Liver (tissue), 3 donors: ENCODE measurements around the gene FBXW7.

Experiments
- CTCF ChIP-seq: fragments of 150-350 bp; IDR thresholded peaks from 2 replicates; pipeline ENCODE4 v1.5.1; 2017; ENCODE audit warnings: improper control_type of control experiment, low read depth, low read length; ENCODE audit not compliant: missing input control
- FOXA1 ChIP-seq: IDR thresholded peaks from 2 replicates; pipeline ENCODE4 v1.6.1; 2016; ENCODE audit warnings: antibody characterized with exemption
- GABPA ChIP-seq, 2 donors: IDR thresholded peaks in 1 of 2; conservative IDR thresholded peaks in 1 of 2; 2 replicates each; pipeline ENCODE4 v1.6.1; 2016; ENCODE audit warnings: antibody characterized with exemption in 2 of 2, mild to moderate bottlenecking in 1 of 2, moderate library complexity in 1 of 2
- JUND ChIP-seq, 2 donors: IDR thresholded peaks; 2 replicates each; pipeline ENCODE4 v1.6.1; 2016; ENCODE audit warnings: antibody characterized with exemption in 2 of 2
- NR2F2 ChIP-seq: IDR thresholded peaks from 2 replicates; pipeline ENCODE4 v1.6.1; 2016; ENCODE audit warnings: antibody characterized with exemption
- RAD21 ChIP-seq, 2 donors: IDR thresholded peaks; 2 replicates each; pipeline ENCODE4 v1.6.1; 2016; ENCODE audit warnings: antibody characterized with exemption in 2 of 2, mild to moderate bottlenecking in 2 of 2
- REST ChIP-seq: IDR thresholded peaks from 2 replicates; pipeline ENCODE4 v1.6.1; 2016; ENCODE audit warnings: antibody characterized with exemption, mild to moderate bottlenecking
- RXRA ChIP-seq, 2 donors: IDR thresholded peaks; 2 replicates each; pipeline ENCODE4 v1.6.1; 2017 to 2018; ENCODE audit warnings: antibody characterized with exemption in 2 of 2, mild to moderate bottlenecking in 1 of 2
- SP1 ChIP-seq: IDR thresholded peaks from 2 replicates; pipeline ENCODE4 v1.6.1; 2018; ENCODE audit warnings: antibody characterized with exemption, mild to moderate bottlenecking
- TAF1 ChIP-seq: conservative IDR thresholded peaks from 2 replicates; pipeline ENCODE4 v1.6.1; 2016; ENCODE audit warnings: antibody characterized with exemption, mild to moderate bottlenecking
- YY1 ChIP-seq: IDR thresholded peaks from 2 replicates; pipeline ENCODE4 v1.6.1; 2016; ENCODE audit warnings: antibody characterized with exemption, mild to moderate bottlenecking
- TF ChIP-seq, protein P1 (sequence below): IDR thresholded peaks from 2 replicates; pipeline ENCODE4 v1.6.1; 2016; ENCODE audit warnings: antibody characterized with exemption
- TF ChIP-seq, protein P2 (sequence below): IDR thresholded peaks from 2 replicates; pipeline ENCODE4 v1.6.1; 2016; ENCODE audit warnings: antibody characterized with exemption
- donor health status: healthy.
- donor health status: healthy.

DNA sequence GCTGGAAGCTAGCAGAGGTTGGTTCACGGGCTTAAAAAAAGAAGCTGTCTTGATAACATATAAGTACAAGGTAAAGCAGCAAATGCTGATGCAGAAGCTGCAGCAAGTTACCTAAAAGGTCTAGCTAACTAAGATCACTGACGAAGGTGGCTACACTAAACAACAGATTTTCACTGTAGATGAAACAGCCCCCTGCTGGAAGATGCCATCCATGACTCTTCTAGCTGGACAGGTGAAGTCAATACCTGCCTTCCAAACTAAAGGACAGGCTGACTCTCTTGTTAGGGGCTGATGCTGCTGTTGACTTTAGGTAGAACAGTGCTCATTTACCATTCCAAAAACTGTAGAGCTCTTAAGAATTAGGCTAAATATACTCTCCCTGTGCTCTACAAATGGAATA is 99.5 kb downstream of the FBXW7 start:
- no peak for TF ChIP-seq CTCF
- no peak for TF ChIP-seq YY1
- TF ChIP-seq RAD21 (IDR thresholded peaks at IDR 0.05), result no peak
- TF ChIP-seq, protein P1, sequence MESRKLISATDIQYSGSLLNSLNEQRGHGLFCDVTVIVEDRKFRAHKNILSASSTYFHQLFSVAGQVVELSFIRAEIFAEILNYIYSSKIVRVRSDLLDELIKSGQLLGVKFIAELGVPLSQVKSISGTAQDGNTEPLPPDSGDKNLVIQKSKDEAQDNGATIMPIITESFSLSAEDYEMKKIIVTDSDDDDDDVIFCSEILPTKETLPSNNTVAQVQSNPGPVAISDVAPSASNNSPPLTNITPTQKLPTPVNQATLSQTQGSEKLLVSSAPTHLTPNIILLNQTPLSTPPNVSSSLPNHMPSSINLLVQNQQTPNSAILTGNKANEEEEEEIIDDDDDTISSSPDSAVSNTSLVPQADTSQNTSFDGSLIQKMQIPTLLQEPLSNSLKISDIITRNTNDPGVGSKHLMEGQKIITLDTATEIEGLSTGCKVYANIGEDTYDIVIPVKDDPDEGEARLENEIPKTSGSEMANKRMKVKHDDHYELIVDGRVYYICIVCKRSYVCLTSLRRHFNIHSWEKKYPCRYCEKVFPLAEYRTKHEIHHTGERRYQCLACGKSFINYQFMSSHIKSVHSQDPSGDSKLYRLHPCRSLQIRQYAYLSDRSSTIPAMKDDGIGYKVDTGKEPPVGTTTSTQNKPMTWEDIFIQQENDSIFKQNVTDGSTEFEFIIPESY, result no peak
- TF ChIP-seq JUND (IDR thresholded peaks at IDR 0.05), result no peak
- TF ChIP-seq SP1, result no peak
- TF ChIP-seq, protein P2, sequence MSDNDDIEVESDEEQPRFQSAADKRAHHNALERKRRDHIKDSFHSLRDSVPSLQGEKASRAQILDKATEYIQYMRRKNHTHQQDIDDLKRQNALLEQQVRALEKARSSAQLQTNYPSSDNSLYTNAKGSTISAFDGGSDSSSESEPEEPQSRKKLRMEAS, result no peak
- TF ChIP-seq NR2F2, result no peak
- TF ChIP-seq RXRA (IDR thresholded peaks at IDR 0.05), result no peak
- no peak for TF ChIP-seq FOXA1
- TF ChIP-seq REST, result no peak
- TF ChIP-seq GABPA (IDR thresholded peaks at IDR 0.05 in 1 of 2, conservative IDR thresholded peaks at IDR 0.05 in 1 of 2), result no peak
- no peak for TF ChIP-seq TAF1
